Neutrophil (primary cell): ENCODE results near the gene NOTCH1.

Experiments used
- H3K27ac ChIP-seq: fragments of 200-600 bp; sonication (generic); 2 replicates; pipeline ENCODE4 v1.5.1; 2016; ENCODE audit warnings: mild to moderate bottlenecking, moderate library complexity
- H3K27me3 ChIP-seq: fragments of 200-600 bp; sonication (generic); 2 replicates; pipeline ENCODE4 v1.6.0; 2016; ENCODE audit warnings: mild to moderate bottlenecking
- H3K36me3 ChIP-seq: fragments of 200-600 bp; sonication (generic); 2 replicates; pipeline ENCODE4 v1.5.1; 2017
- H3K4me1 ChIP-seq, 2 experiments: fragments of 200-600 bp in 1 of 2; sonication (generic) in 1 of 2; 1 replicate in 1 of 2; 2 replicates in 1 of 2; pipeline versions ENCODE4 v1.5.1 to v1.6.1; 2013 to 2016; ENCODE audit warnings: low read depth in 1 of 2, low read length in 1 of 2, mild to moderate bottlenecking in 1 of 2, moderate library complexity in 1 of 2; ENCODE audit not compliant: control insufficient read depth in 1 of 2, insufficient read depth in 1 of 2
- H3K4me3 ChIP-seq, 2 experiments: fragments of 200-600 bp in 1 of 2; sonication (generic) in 1 of 2; 1 replicate in 1 of 2; 2 replicates in 1 of 2; pipeline ENCODE4 v1.5.1; 2013 to 2016; ENCODE audit warnings: low read depth in 1 of 2, low read length in 1 of 2, mild to moderate bottlenecking in 1 of 2, moderate library complexity in 1 of 2
- H3K9me3 ChIP-seq: fragments of 200-600 bp; sonication (generic); 2 replicates; pipeline ENCODE4 v1.5.1; 2016
- TF ChIP-seq, protein P1 (sequence below): fragments of 200-600 bp; sonication (generic); IDR thresholded peaks from 2 replicates; pipeline ENCODE4 v1.5.1; 2016; ENCODE audit warnings: antibody characterized with exemption

The NOTCH1 gene

DNA sequence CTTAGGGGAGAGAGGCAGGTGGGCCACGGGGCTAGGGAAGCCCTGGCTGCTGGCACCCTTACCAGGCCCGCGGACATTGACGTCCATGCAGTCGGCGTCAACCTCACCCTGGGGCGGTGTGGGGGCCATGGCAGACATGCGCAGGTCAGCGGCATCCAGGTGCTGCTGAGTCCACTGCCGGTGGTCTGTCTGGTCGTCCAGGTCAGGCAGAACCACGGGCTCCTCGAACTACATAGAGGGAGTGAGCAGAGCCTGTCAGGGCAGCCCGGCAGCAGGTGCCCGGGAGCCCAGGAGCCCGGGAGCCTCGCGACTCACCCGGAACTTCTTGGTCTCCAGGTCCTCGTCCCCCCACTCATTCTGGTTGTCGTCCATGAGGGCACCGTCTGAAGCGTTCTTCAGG lies 44.2 kb downstream of the NOTCH1 start:
- Histone ChIP-seq H3K4me3 (no peak overlapping the region), H3K4me1 (no peaks in the 10 kb centered on the region), H3K27me3 (no peaks in the 10 kb centered on the region), H3K36me3 (peaks cover 100% of the 10 kb centered on the region), H3K9me3 (peaks cover 9% of the 10 kb centered on the region), H3K27ac (no peak overlapping the region)
- TF ChIP-seq, protein P1, sequence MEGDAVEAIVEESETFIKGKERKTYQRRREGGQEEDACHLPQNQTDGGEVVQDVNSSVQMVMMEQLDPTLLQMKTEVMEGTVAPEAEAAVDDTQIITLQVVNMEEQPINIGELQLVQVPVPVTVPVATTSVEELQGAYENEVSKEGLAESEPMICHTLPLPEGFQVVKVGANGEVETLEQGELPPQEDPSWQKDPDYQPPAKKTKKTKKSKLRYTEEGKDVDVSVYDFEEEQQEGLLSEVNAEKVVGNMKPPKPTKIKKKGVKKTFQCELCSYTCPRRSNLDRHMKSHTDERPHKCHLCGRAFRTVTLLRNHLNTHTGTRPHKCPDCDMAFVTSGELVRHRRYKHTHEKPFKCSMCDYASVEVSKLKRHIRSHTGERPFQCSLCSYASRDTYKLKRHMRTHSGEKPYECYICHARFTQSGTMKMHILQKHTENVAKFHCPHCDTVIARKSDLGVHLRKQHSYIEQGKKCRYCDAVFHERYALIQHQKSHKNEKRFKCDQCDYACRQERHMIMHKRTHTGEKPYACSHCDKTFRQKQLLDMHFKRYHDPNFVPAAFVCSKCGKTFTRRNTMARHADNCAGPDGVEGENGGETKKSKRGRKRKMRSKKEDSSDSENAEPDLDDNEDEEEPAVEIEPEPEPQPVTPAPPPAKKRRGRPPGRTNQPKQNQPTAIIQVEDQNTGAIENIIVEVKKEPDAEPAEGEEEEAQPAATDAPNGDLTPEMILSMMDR = no peak

DNA sequence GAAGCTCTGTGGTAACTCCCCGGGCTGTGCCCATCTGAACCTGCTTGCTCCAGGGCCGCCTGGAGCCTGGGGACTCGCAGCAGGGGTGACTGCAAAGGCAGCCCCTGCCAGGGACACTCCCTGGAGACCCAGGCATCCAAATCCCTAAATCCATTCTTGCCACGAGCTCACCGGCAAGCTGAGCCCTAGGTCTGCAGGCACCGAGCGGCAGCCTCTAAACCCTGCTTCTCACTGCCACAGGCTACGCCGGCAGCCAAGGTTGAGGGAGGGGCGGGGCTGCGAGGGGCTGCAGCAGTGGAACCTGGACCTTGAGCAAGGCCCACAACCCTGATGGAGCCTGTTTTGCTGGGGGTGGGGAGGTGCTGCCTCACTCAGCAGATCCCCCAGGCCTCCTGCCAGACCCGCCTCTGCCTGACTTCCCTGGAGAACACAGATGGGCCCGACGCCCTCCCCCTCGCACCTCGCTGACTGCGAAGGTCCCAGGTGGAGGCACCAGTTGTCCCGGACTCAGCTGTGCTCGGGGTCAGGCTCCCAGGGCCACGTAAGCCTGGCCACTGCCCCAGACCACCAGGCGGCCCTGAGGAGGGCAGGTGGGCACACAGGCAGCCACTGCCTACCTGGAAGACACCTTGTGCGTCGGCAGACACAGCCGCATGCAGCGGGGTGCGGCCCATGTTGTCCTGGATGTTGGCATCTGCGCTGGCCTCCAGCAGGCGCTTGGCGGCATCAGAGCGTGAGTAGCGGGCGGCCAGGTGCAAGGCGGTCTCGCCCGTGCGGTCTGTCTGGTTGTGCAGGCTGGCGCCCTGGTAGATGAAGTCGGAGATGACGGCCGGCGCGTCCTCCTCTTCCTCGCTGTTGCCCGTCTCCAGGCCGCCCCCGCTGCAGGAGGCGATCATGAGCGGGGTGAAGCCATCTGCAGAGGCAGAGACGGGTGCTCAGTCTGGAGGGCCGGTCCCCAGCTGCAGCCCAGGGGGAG lies 45.6 kb downstream of the NOTCH1 start:
- Histone ChIP-seq H3K27ac (no peak overlapping the region), H3K4me1 (no peaks in the 10 kb centered on the region), H3K27me3 (no peaks in the 10 kb centered on the region), H3K9me3 (peaks cover 5% of the 10 kb centered on the region), H3K4me3 (no peak overlapping the region), H3K36me3 (peaks cover 100% of the 10 kb centered on the region)
- TF ChIP-seq, protein P1 = no peak

DNA sequence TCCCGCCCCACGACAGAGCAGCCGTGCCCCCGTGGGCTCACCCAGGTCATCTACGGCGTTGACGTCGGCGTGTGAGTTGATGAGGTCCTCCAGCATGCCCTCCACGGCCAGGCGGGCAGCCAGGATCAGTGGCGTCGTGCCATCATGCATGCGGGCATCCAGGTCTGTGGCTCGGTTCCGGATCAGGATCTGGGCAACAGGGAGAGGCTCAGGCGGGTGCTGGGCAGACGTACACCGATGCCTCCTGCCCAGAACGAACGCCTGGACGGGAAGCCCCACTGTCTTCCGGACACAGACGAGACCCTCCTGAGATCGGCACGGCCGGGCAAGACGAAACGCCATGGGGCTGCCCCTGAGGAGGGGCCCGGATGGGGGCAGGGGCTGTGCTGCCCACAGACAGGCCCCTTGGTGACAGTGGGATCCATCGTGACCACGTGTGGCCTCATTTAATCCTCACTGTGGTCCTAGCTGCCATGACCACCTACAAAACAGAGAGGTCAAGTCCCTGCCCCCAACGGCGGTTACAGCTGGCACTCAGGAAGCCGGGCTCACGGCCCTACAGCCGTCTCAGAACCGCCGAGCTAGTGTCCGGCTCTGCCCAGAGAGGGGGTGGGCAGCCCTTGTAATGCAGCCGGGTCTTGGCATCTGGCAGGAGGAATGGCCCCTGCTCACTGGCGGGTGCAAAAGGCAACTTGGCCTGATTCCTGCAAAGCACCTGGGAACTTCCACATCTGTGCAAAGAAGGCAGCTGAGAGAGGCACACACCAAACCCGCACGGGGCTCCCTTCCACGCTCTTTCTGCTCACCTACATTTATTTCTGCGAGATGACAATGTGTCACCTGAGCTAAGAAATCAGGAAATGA lies 46.5 kb downstream of the NOTCH1 start:
- no peaks in the 10 kb centered on the region for H3K4me1 ChIP-seq
- no peak overlapping the region for H3K4me3 ChIP-seq
- TF ChIP-seq, protein P1 = no peak
- H3K27ac ChIP-seq = no peak overlapping the region
- H3K9me3 ChIP-seq = no peaks in the 10 kb centered on the region
- H3K27me3 ChIP-seq = no peaks in the 10 kb centered on the region
- H3K36me3 ChIP-seq = peaks cover 100% of the 10 kb centered on the region

DNA sequence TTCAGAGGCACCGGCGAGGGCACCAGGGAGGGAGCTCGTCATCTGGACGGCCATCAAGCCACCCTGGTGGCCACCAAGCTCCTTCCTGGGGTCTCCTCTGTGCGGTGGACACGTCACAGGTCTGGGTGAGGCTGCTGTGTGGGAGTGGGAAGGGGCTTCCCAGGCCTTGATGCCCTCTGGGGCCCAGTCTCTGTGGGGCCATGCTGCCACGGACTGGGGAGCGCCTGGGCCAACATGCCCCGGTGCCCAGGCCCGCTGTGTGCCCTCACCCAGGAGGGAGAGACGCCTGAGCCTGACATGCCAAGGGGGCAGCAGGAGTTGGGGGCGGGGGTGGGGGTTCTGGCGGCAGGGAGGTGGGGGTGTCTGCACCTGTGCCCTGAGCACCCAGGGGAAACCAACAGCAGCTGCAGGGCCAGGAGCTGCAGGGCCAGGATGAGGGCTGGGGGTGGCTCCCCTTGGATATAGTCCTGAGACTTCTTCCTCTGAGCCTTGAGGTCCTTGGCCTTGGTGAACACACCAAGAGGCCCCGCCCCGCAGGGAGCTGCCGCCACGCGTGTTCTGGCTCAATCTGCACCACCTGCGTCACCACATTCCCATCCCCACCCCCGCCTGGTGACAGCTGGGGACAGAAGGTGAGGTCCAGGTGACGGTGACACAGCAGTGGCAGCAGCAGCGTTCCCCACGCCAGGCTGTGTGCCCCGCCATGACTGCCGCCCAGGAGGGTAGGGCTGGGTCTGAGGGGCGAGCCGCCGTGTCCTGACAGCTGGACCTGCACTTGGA lies 47.7 kb downstream of the NOTCH1 start:
- H3K36me3 ChIP-seq = peaks cover 95% of the 10 kb centered on the region

More for the DNA sequence above, 47.7 kb downstream of the NOTCH1 start:
- no peaks in the 10 kb centered on the region for H3K4me1 ChIP-seq
- no peak overlapping the region for H3K27ac ChIP-seq
- H3K27me3 ChIP-seq = no peaks in the 10 kb centered on the region
- TF ChIP-seq, protein P1 = no peak
- no peak overlapping the region for H3K4me3 ChIP-seq
- no peaks in the 10 kb centered on the region for H3K9me3 ChIP-seq
